NCI-H1694 treated with DMSO at 0.1 percent for 48 hours (cell line): Measurements from ENCODE around the gene PSMB7.
A peak's percentile ranks its signal among the peaks of the same experiment; 100 is the strongest.

Experiments used
- DNase-seq: peaks from one replicate; lab custom pipeline; 2025; lab: John Stamatoyannopoulos, UW

PSMB7 gene

GRCh38 chr9:124326378-124326777 lies 88.9 kb downstream of the PSMB7 start:
- DNase-seq: no peak

GRCh38 chr9:124325816-124326215 lies 89.4 kb downstream of the PSMB7 start:
- DNase-seq: no peak

- no peak for DNase-seq
Observed at GRCh38 chr9:124323904-124324303, 91.3 kb downstream of the PSMB7 start.

GRCh38 chr9:124322618-124323432 lies 92.4 kb downstream of the PSMB7 start:
- DNase-seq: no peak

- no peak for DNase-seq
Observed at GRCh38 chr9:124321935-124322334, 93.3 kb downstream of the PSMB7 start.

GRCh38 chr9:124321416-124321815 lies 93.8 kb downstream of the PSMB7 start:
- no peak for DNase-seq

- DNase-seq: peak; percentile 17
Observed at GRCh38 chr9:124320062-124320973, 94.9 kb downstream of the PSMB7 start.

GRCh38 chr9:124315882-124316281 lies 99.4 kb downstream of the PSMB7 start:
- DNase-seq: no peak

- no peak for DNase-seq
Observed at GRCh38 chr9:124313940-124314339, 101.3 kb downstream of the PSMB7 start.

DNA sequence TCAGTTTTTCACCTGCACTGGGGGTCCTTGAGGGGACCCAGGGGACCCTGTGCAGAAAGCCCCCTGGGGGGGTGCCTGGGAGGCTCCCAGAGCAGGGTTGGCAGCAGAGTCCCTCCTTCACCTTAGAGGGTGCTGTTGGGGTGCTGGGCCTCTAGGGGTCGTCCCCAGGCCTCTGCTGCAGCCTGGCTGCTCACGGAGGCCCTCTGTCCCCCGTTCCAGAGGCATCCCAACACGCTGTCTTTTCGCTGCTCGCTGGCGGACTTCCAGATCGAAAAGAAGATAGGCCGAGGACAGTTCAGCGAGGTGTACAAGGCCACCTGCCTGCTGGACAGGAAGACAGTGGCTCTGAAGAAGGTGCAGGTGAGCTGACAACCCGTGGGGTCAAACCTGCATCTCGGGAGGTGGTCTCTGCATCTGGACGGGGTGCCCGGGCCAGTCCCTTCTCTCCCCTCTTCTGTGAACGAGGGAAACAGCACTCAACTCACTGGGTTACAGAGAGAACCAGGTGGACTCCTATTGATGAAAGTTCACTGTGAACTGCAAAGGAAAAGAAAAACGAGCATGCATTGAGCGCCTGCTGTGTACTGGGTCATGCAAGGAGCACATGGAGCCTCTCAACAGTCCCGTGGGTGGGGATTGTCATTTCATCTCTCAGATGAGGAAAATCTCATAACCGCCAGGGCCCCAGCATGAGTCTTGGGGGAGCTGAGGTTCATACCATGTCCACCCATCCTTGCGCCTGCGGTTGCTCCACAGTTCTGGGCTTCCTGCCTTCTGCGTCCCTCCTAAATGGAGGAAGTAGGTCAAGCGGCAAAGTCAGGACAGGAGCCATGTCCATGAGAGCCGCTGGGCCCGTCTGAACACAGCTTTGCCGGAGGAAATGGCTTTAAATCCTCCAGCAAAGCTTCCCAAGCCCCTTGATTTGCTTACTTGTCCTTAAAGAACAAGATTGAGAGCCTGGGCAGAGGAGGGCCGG lies 102.7 kb downstream of the PSMB7 start:
- no peak for DNase-seq

- DNase-seq: no peak
Observed at GRCh38 chr9:124311283-124311682, 104.0 kb downstream of the PSMB7 start.

DNA sequence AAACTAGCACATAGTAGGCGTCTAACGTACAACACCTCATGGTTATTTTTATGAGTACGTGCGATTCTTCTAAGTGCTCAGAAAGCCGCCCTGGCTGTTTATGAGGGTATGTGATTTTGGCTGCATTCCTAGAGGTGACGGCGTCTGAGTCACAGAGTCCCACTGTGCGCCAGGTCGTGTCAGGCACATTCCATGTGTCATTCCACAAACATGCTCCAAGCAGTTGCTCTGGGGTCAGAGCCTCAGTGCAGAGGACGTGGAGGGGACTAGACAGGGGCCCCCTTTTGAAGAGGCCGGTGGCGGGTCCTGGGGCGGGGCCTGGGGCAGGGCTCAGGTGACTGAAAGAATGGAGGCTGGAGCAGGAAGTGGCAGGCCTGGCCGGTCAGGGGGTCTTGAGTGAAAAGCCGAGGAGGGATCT lies 105.6 kb downstream of the PSMB7 start:
- no peak for DNase-seq

GRCh38 chr9:124308606-124309491 lies 106.4 kb downstream of the PSMB7 start:
- no peak for DNase-seq

DNA sequence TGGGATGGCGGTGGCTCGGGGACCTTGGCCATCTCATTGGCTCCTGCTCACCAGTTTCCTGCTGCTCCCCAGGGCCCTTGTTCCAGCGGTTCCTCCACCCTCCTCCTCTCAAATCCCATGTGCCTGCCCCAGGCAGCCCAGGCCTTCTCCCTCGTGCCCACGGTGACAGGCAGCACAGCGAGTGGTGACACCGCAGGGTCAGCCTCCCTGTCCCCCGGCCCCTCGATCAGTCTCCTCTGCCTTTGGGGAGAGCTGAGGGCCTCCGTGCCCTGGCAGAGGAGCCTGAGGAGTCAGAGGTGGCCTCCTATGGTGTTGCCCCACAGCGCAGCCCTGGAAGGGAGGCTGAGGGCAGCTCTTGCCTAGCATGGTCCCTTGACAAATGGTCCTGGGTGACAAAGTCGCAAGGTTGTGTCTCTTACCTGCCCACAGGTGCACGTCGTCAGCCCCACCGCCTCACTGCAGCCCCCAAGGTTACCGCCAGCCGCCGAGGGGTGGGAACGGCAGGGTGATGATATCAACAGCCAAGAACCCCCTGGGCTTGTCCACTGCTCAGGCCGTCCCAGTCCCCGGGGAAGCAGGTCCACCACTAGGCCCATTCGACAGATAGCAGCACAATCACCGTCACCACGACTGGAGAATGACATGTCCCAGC lies 107.7 kb downstream of the PSMB7 start:
- no peak for DNase-seq

- DNase-seq: no peak
Observed at GRCh38 chr9:124306098-124306735, 109.0 kb downstream of the PSMB7 start.

DNA sequence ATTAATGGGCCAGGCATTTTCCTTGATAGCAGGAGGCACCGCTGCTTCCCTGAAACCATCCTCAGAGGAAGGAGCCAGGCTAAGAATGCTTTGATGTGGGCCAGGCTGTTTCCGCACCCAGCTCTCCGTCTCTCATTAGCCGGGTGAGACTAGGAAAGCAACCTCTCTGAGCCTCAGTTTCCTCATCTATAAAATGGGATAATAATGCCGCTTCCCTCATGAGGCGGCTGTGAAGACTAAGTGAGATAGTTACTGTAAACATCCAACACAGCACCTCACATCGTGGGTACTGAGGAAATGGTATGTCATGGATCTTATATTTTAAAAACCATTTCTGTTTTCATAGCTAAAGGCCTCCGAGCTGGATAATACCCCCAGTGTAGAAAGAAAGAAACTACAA lies 111.0 kb downstream of the PSMB7 start:
- DNase-seq: no peak

GRCh38 chr9:124303762-124304161 lies 111.5 kb downstream of the PSMB7 start:
- no peak for DNase-seq
